Stimulated activated CD4-positive, alpha-beta T cell treated with anti-CD3 and anti-CD28 coated beads, Interleukin-12 subunit alpha, Interleukin-12 subunit beta, amount 100 ng/mL, for 48 hours (primary cell): ENCODE results near the gene GRK1.

Source experiments
- DNase-seq, 3 donors: peaks; one replicate each; pipeline ENCODE4 v3.0.0-alpha.2; 2020; ENCODE audit warnings: low read depth in 2 of 3, low spot score in 1 of 3

GRK1 gene

GRCh38 chr13:113649212-113649611, 17.8 kb upstream of the GRK1 start:
- DNase-seq, result no peak

- DNase-seq, result no peak
Observed at GRCh38 chr13:113650275-113650674, 16.7 kb upstream of the GRK1 start.

GRCh38 chr13:113650731-113651148, 16.3 kb upstream of the GRK1 start:
- DNase-seq, result no peak

- DNase-seq, result no peak
Observed at GRCh38 chr13:113651511-113652403, 15.3 kb upstream of the GRK1 start.

GRCh38 chr13:113652404-113653263, 14.4 kb upstream of the GRK1 start:
- no peak for DNase-seq

GRCh38 chr13:113653264-113654174, 13.5 kb upstream of the GRK1 start:
- DNase-seq, result no peak

GRCh38 chr13:113654175-113654560, 12.9 kb upstream of the GRK1 start:
- DNase-seq, result no peak

- no peak for DNase-seq
Observed at GRCh38 chr13:113654591-113655345, 12.3 kb upstream of the GRK1 start.

- DNase-seq, result no peak
Observed at GRCh38 chr13:113655346-113656002, 11.5 kb upstream of the GRK1 start.

- no peak for DNase-seq
Observed at GRCh38 chr13:113656003-113656588, 10.9 kb upstream of the GRK1 start.

- DNase-seq, result no peak
Observed at GRCh38 chr13:113656831-113657671, 10.0 kb upstream of the GRK1 start.

- no peak for DNase-seq
Observed at GRCh38 chr13:113657851-113658741, 8.9 kb upstream of the GRK1 start, which contains the start of gene ATP4B. Gene ATP4B, minus strand, starts transcription at chr13:113658198. Its CDS starts 54 bp downstream, at chr13:113658144.

GRCh38 chr13:113658836-113659235, 8.2 kb upstream of the GRK1 start:
- no peak for DNase-seq

- no peak for DNase-seq
Observed at GRCh38 chr13:113659337-113659736, 7.7 kb upstream of the GRK1 start.

- no peak for DNase-seq
Observed at GRCh38 chr13:113660066-113660465, 7.0 kb upstream of the GRK1 start.

- DNase-seq, result no peak
Observed at GRCh38 chr13:113661509-113661908, 5.5 kb upstream of the GRK1 start.

GRCh38 chr13:113663934-113664333, 3.1 kb upstream of the GRK1 start:
- DNase-seq, result no peak
